MM.1S (cell line): ENCODE results near the gene ACOXL.

ENCODE experiments used
- DNase-seq: peaks from one replicate; pipeline ENCODE4 v3.0.0-alpha.2; 2015
- H2AFZ ChIP-seq: fragments of 300-600 bp; sonication (generic); 2 replicates; pipeline ENCODE4 v1.6.0; 2016; ENCODE audit warnings: antibody characterized with exemption, low read length
- H3F3A ChIP-seq: fragments of 300-600 bp; sonication (generic); 2 replicates; pipeline ENCODE4 v1.6.1; 2016; ENCODE audit warnings: mild to moderate bottlenecking, antibody characterized with exemption, low read length, moderate library complexity, mixed read lengths; ENCODE audit not compliant: insufficient read depth
- H3K27ac ChIP-seq: fragments of 300-600 bp; sonication (generic); 2 replicates; pipeline ENCODE4 v1.5.1; 2016; ENCODE audit warnings: mild to moderate bottlenecking, low read length
- H3K27me3 ChIP-seq: fragments of 300-600 bp; sonication (generic); replicated peaks from 2 replicates; pipeline ENCODE4 v1.6.0; 2016; ENCODE audit warnings: low read length; ENCODE audit not compliant: insufficient read depth
- H3K36me3 ChIP-seq: fragments of 300-600 bp; sonication (generic); replicated peaks from 2 replicates; pipeline ENCODE4 v1.6.1; 2016; ENCODE audit warnings: mild to moderate bottlenecking, low read length, mixed read lengths; ENCODE audit not compliant: insufficient read depth
- H3K4me1 ChIP-seq: fragments of 300-600 bp; sonication (generic); 2 replicates; pipeline ENCODE4 v1.6.1; 2016; ENCODE audit warnings: low read length, mixed read lengths
- H3K4me2 ChIP-seq: fragments of 300-600 bp; sonication (generic); 2 replicates; pipeline ENCODE4 v1.6.0; 2016; ENCODE audit warnings: low read depth, low read length
- H3K4me3 ChIP-seq: fragments of 300-600 bp; sonication (generic); 2 replicates; pipeline ENCODE4 v1.5.1; 2016; ENCODE audit warnings: low read length, mixed read lengths
- H3K79me2 ChIP-seq: fragments of 300-600 bp; sonication (generic); 2 replicates; pipeline ENCODE4 v1.6.1; 2016; ENCODE audit warnings: mixed run types, low read length, mixed read lengths
- H3K9ac ChIP-seq: fragments of 300-600 bp; sonication (generic); 2 replicates; pipeline ENCODE4 v1.6.1; 2016; ENCODE audit warnings: low read length, mixed read lengths
- H3K9me2 ChIP-seq: fragments of 300-600 bp; sonication (generic); replicated peaks from 2 replicates; pipeline ENCODE4 v1.6.1; 2016; ENCODE audit warnings: mild to moderate bottlenecking, low read length, mixed read lengths; ENCODE audit not compliant: insufficient read depth
- H3K9me3 ChIP-seq: fragments of 300-600 bp; sonication (generic); replicated peaks from 2 replicates; pipeline ENCODE4 v1.6.1; 2016; ENCODE audit warnings: mild to moderate bottlenecking, low read length, mixed read lengths; ENCODE audit not compliant: insufficient read depth
- H4K20me1 ChIP-seq: fragments of 300-600 bp; sonication (generic); 2 replicates; pipeline ENCODE4 v1.6.1; 2016; ENCODE audit warnings: mild to moderate bottlenecking, low read length, moderate library complexity, mixed read lengths; ENCODE audit not compliant: insufficient read depth
- EZH2 ChIP-seq: fragments of 300-600 bp; sonication (generic); optimal IDR thresholded peaks from 2 replicates; pipeline ENCODE3; 2017; ENCODE audit warnings: low read depth, mild to moderate bottlenecking, antibody characterized with exemption, low read length, mixed read lengths
- EZH2phosphoT487 ChIP-seq: fragments of 300-600 bp; sonication (generic); IDR thresholded peaks from 2 replicates; pipeline ENCODE4 v1.6.1; 2018; ENCODE audit warnings: antibody characterized with exemption, low read length
- TF ChIP-seq, protein P1 (sequence below): fragments of 300-600 bp; sonication (generic); IDR thresholded peaks from 2 replicates; pipeline ENCODE4 v1.5.1; 2016; ENCODE audit warnings: antibody characterized with exemption, low read length, mixed read lengths

ACOXL gene

DNA sequence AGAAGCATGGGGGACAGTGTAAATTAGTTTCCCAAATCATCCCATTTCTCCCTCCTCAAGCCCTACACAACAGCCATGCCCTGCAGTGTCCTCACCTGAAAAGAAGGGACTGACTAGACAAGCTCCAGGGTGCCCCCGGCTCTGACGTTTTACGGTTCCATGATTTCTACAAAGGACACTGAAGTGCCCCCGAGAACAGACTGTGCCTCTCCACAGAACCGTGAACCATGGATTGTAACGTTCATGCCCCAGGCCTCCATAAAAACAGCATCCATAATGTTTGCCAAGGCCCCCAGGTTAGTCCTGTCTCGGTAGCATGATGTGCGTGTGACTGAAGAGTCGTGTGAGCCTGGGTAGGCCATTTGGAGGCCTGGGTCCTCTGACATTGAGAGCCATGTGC lies 7.0 kb upstream of the ACOXL start:
- DNase-seq, result no peak
- Histone ChIP-seq H2AFZ (no peak overlapping the region), H3K36me3 (no peaks in the 10 kb centered on the region), H3K79me2 (no peaks in the 10 kb centered on the region), H3K4me1 (peaks cover 13% of the 10 kb centered on the region), H3K9ac (no peak overlapping the region), H3K27me3 (no peaks in the 10 kb centered on the region), H3K9me3 (no peaks in the 10 kb centered on the region), H3K27ac (no peak overlapping the region), H3K9me2 (no peaks in the 10 kb centered on the region), H4K20me1 (no peaks in the 10 kb centered on the region), H3K4me3 (no peak overlapping the region), H3F3A (no peaks in the 10 kb centered on the region; the same call in none of the 2 replicates), H3K4me2 (no peak overlapping the region)
- TF ChIP-seq EZH2phosphoT487 (no peak), EZH2 (no peak)
- TF ChIP-seq, protein P1, sequence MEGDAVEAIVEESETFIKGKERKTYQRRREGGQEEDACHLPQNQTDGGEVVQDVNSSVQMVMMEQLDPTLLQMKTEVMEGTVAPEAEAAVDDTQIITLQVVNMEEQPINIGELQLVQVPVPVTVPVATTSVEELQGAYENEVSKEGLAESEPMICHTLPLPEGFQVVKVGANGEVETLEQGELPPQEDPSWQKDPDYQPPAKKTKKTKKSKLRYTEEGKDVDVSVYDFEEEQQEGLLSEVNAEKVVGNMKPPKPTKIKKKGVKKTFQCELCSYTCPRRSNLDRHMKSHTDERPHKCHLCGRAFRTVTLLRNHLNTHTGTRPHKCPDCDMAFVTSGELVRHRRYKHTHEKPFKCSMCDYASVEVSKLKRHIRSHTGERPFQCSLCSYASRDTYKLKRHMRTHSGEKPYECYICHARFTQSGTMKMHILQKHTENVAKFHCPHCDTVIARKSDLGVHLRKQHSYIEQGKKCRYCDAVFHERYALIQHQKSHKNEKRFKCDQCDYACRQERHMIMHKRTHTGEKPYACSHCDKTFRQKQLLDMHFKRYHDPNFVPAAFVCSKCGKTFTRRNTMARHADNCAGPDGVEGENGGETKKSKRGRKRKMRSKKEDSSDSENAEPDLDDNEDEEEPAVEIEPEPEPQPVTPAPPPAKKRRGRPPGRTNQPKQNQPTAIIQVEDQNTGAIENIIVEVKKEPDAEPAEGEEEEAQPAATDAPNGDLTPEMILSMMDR, result no peak

GRCh38 chr2:110725859-110726258 lies 6.5 kb upstream of the ACOXL start:
- H3K4me2 ChIP-seq, result no peak overlapping the region
- no peak overlapping the region for H3K4me3 ChIP-seq
- no peaks in the 10 kb centered on the region for H3K27me3 ChIP-seq

GRCh38 chr2:110726285-110726684 lies 6.1 kb upstream of the ACOXL start:
- Histone ChIP-seq H3K27ac (no peak overlapping the region), H3K79me2 (no peaks in the 10 kb centered on the region), H3K9ac (no peak overlapping the region), H3K4me2 (no peak overlapping the region), H3K9me3 (no peaks in the 10 kb centered on the region), H3K27me3 (no peaks in the 10 kb centered on the region), H3K4me3 (no peak overlapping the region), H2AFZ (no peak overlapping the region), H3K9me2 (no peaks in the 10 kb centered on the region), H3K4me1 (peaks cover 13% of the 10 kb centered on the region), H3F3A (no peaks in the 10 kb centered on the region; the same call in none of the 2 replicates), H4K20me1 (no peaks in the 10 kb centered on the region), H3K36me3 (no peaks in the 10 kb centered on the region)
- no peak for DNase-seq
- TF ChIP-seq, protein P1, result no peak
- TF ChIP-seq EZH2 (no peak), EZH2phosphoT487 (no peak)

More at GRCh38 chr2:110725859-110726258, 6.5 kb upstream of the ACOXL start:
- Histone ChIP-seq H3K9ac (no peak overlapping the region), H3K9me3 (no peaks in the 10 kb centered on the region), H3K9me2 (no peaks in the 10 kb centered on the region), H3F3A (no peaks in the 10 kb centered on the region; the same call in none of the 2 replicates), H2AFZ (no peak overlapping the region), H3K79me2 (no peaks in the 10 kb centered on the region), H3K27ac (no peak overlapping the region), H4K20me1 (no peaks in the 10 kb centered on the region), H3K4me1 (peaks cover 13% of the 10 kb centered on the region), H3K36me3 (no peaks in the 10 kb centered on the region)
- TF ChIP-seq EZH2phosphoT487 (no peak), EZH2 (no peak)
- TF ChIP-seq, protein P1, result no peak
- no peak for DNase-seq
